T-helper 1 cell treated with Interleukin-12 subunit alpha and Interleukin-12 subunit beta and Interleukin-4 antibody, amounts not matched to agents 30 ng/mL and 1 ng/mL, for 36 hours (primary cell): ENCODE measurements around the gene FREY1. TPM values are rescaled to one million over a fixed set of nuclear protein-coding genes. Genes with fewer than 3 reads are reported as not detected.

Experiments
- intact Hi-C: fragments of 100-400 bp; cut with micrococcal nuclease; formaldehyde crosslinking; loops from one replicate; pipeline ENCODE4 v1.15.1; 2024
- total RNA-seq: library from RNA; stranded (reverse); gene quantifications from 2 replicates; pipeline ENCODE4 v1.2.3, GENCODE V29; 2022

The FREY1 gene
- total RNA-seq, 1 donor from 2014 or later: 3.4 TPM

- intact Hi-C loops: no loop called here
Measured at GRCh38 chr11:45896422-45896984, 10.6 kb downstream of the FREY1 start.

GRCh38 chr11:45895553-45896259, 11.4 kb downstream of the FREY1 start:
- intact Hi-C loops: no loop called here

GRCh38 chr11:45894555-45895247, 12.4 kb downstream of the FREY1 start:
- intact Hi-C loops: no loop called here

GRCh38 chr11:45892856-45893255, 14.2 kb downstream of the FREY1 start:
- intact Hi-C loops: no loop called here

GRCh38 chr11:45890886-45891550, 16.1 kb downstream of the FREY1 start:
- intact Hi-C loops: no loop called here

- intact Hi-C loops: no loop called here
Measured at GRCh38 chr11:45889966-45890365, 17.1 kb downstream of the FREY1 start.

GRCh38 chr11:45889555-45889954, 17.5 kb downstream of the FREY1 start:
- intact Hi-C loops: no loop called here

GRCh38 chr11:45887587-45887986, 19.5 kb downstream of the FREY1 start:
- intact Hi-C loops: no loop called here

GRCh38 chr11:45886816-45887520, 20.1 kb downstream of the FREY1 start:
- intact Hi-C loops: no loop called here

GRCh38 chr11:45885921-45886721, 20.9 kb downstream of the FREY1 start:
- intact Hi-C loops: loop anchor here (1.0 kb wide), 5 partner anchors 13 to 81 kb away; partner anchors contain the start of genes CRY2 and SLC35C1

- intact Hi-C loops: loop anchor here (1.0 kb wide), 5 partner anchors 14 to 80 kb away; partner anchors contain the start of genes CRY2 and SLC35C1
Measured at GRCh38 chr11:45885274-45885920, 21.7 kb downstream of the FREY1 start, which contains the start of gene MAPK8IP1. TSS of gene MAPK8IP1 (plus strand) at chr11:45885651. CDS start at chr11:45885821, 170 bp downstream.

GRCh38 chr11:45884596-45885185, 22.4 kb downstream of the FREY1 start:
- intact Hi-C loops: loop anchor here (1.0 kb wide), 5 partner anchors 15 to 79 kb away; partner anchors contain the start of genes CRY2 and SLC35C1

- intact Hi-C loops: no loop called here
Measured at GRCh38 chr11:45881708-45882368, 25.2 kb downstream of the FREY1 start.

GRCh38 chr11:45880772-45881570, 26.1 kb downstream of the FREY1 start:
- intact Hi-C loops: no loop called here

GRCh38 chr11:45879803-45880686, 27.0 kb downstream of the FREY1 start:
- intact Hi-C loops: no loop called here

GRCh38 chr11:45877845-45878244, 29.2 kb downstream of the FREY1 start:
- intact Hi-C loops: no loop called here

- intact Hi-C loops: no loop called here
Measured at GRCh38 chr11:45877221-45877620, 29.9 kb downstream of the FREY1 start.
